ENCODE results near the gene GRIK3. TPM values are rescaled to one million over a fixed set of nuclear protein-coding genes. Genes with fewer than 3 reads are reported as not detected.

The GRIK3 gene
- total RNA-seq, 2 experiments from 2014 or later = not detected

GRCh38 chr1:36859926-36860325 lies 174.4 kb downstream of the GRIK3 start:
- peaks cover 1% of the 10 kb centered on the region for H3K27me3 Mint-ChIP-seq
- no peaks in the 10 kb centered on the region for H3K4me1 Mint-ChIP-seq
- no peaks in the 10 kb centered on the region for H3K36me3 Mint-ChIP-seq (ENCODE audit: low read depth)
- H3K27ac Mint-ChIP-seq = no peak overlapping the region
- ChIA-PET POLR2A (no interaction called here), CTCF (no interaction called here)
- DNase-seq = no peak
- no peaks in the 10 kb centered on the region for H3K9me3 Mint-ChIP-seq
- H3K4me3 Mint-ChIP-seq = no peak overlapping the region

- no peaks in the 10 kb centered on the region for H3K36me3 Mint-ChIP-seq (ENCODE audit: low read depth)
These were observed 175.3 kb downstream of the GRIK3 start for GRCh38 chr1:36858981-36859380.

GRCh38 chr1:36858553-36858952 lies 175.8 kb downstream of the GRIK3 start:
- DNase-seq = no peak
- CTCF ChIA-PET = no interaction called here
- Mint-ChIP-seq H3K27ac (no peak overlapping the region), H3K4me1 (no peaks in the 10 kb centered on the region), H3K36me3 (ENCODE audit: low read depth) (no peaks in the 10 kb centered on the region), H3K9me3 (no peaks in the 10 kb centered on the region), H3K4me3 (no peak overlapping the region), H3K27me3 (peaks cover 1% of the 10 kb centered on the region)
- POLR2A ChIA-PET = no interaction called here

More at GRCh38 chr1:36858981-36859380, 175.3 kb downstream of the GRIK3 start:
- Mint-ChIP-seq H3K4me1 (no peaks in the 10 kb centered on the region), H3K27me3 (peaks cover 1% of the 10 kb centered on the region), H3K9me3 (no peaks in the 10 kb centered on the region), H3K4me3 (no peak overlapping the region), H3K27ac (no peak overlapping the region)
- ChIA-PET CTCF (no interaction called here), POLR2A (no interaction called here)
- no peak for DNase-seq

- Mint-ChIP-seq H3K27me3 (peaks cover 1% of the 10 kb centered on the region), H3K4me1 (no peaks in the 10 kb centered on the region), H3K4me3 (no peak overlapping the region), H3K9me3 (no peaks in the 10 kb centered on the region), H3K27ac (no peak overlapping the region), H3K36me3 (ENCODE audit: low read depth) (no peaks in the 10 kb centered on the region)
- no peak for DNase-seq
- ChIA-PET POLR2A (no interaction called here), CTCF (interaction anchor here (1.0 kb wide), 1 partner anchor 10 kb away, joined by 3 read pairs; no protein-coding TSS in a partner anchor)
These were observed 176.6 kb downstream of the GRIK3 start for GRCh38 chr1:36857754-36858153.

GRCh38 chr1:36855699-36856494 lies 178.4 kb downstream of the GRIK3 start:
- no peak for DNase-seq
- no peaks in the 10 kb centered on the region for H3K4me1 Mint-ChIP-seq
- POLR2A ChIA-PET = no interaction called here
- CTCF ChIA-PET = no interaction called here
- no peak overlapping the region for H3K27ac Mint-ChIP-seq
- H3K4me3 Mint-ChIP-seq = no peak overlapping the region
- no peaks in the 10 kb centered on the region for H3K36me3 Mint-ChIP-seq (ENCODE audit: low read depth)
- H3K9me3 Mint-ChIP-seq = no peaks in the 10 kb centered on the region
- peaks cover 1% of the 10 kb centered on the region for H3K27me3 Mint-ChIP-seq

GRCh38 chr1:36853638-36854037 lies 180.7 kb downstream of the GRIK3 start:
- Mint-ChIP-seq H3K4me1 (no peaks in the 10 kb centered on the region), H3K9me3 (no peaks in the 10 kb centered on the region), H3K36me3 (ENCODE audit: low read depth) (no peaks in the 10 kb centered on the region), H3K27ac (no peak overlapping the region), H3K4me3 (no peak overlapping the region), H3K27me3 (peaks cover 2% of the 10 kb centered on the region)
- CTCF ChIA-PET = no interaction called here
- DNase-seq = no peak
- POLR2A ChIA-PET = no interaction called here

GRCh38 chr1:36852586-36852985 lies 181.7 kb downstream of the GRIK3 start:
- CTCF ChIA-PET = no interaction called here
- POLR2A ChIA-PET = no interaction called here

GRCh38 chr1:36851595-36851994 lies 182.7 kb downstream of the GRIK3 start:
- H3K27ac Mint-ChIP-seq = no peak overlapping the region
- ChIA-PET CTCF (interaction anchor here (1.3 kb wide), 1 partner anchor 12 kb away, joined by 3 read pairs; no protein-coding TSS in a partner anchor), POLR2A (no interaction called here)
- no peak overlapping the region for H3K4me3 Mint-ChIP-seq
- no peaks in the 10 kb centered on the region for H3K36me3 Mint-ChIP-seq (ENCODE audit: low read depth)
- H3K27me3 Mint-ChIP-seq = peaks cover 14% of the 10 kb centered on the region
- H3K4me1 Mint-ChIP-seq = no peaks in the 10 kb centered on the region
- no peak for DNase-seq
- no peaks in the 10 kb centered on the region for H3K9me3 Mint-ChIP-seq

More at GRCh38 chr1:36852586-36852985, 181.7 kb downstream of the GRIK3 start:
- no peak for DNase-seq
- no peaks in the 10 kb centered on the region for H3K9me3 Mint-ChIP-seq
- no peaks in the 10 kb centered on the region for H3K4me1 Mint-ChIP-seq
- H3K4me3 Mint-ChIP-seq = no peak overlapping the region
- no peak overlapping the region for H3K27ac Mint-ChIP-seq
- H3K27me3 Mint-ChIP-seq = peaks cover 6% of the 10 kb centered on the region
- no peaks in the 10 kb centered on the region for H3K36me3 Mint-ChIP-seq (ENCODE audit: low read depth)

- H3K27me3 Mint-ChIP-seq = peaks cover 14% of the 10 kb centered on the region
- CTCF ChIA-PET = interaction anchor here (1.3 kb wide), 1 partner anchor 12 kb away, joined by 3 read pairs; no protein-coding TSS in a partner anchor
- no peaks in the 10 kb centered on the region for H3K9me3 Mint-ChIP-seq
- DNase-seq = no peak
- no peak overlapping the region for H3K27ac Mint-ChIP-seq
- H3K4me3 Mint-ChIP-seq = no peak overlapping the region
- POLR2A ChIA-PET = no interaction called here
- H3K36me3 Mint-ChIP-seq (ENCODE audit: low read depth) = no peaks in the 10 kb centered on the region
- no peaks in the 10 kb centered on the region for H3K4me1 Mint-ChIP-seq
These were observed 183.2 kb downstream of the GRIK3 start for GRCh38 chr1:36851087-36851486.

GRCh38 chr1:36849956-36850355 lies 184.4 kb downstream of the GRIK3 start:
- POLR2A ChIA-PET = no interaction called here
- no peak for DNase-seq
- H3K9me3 Mint-ChIP-seq = no peaks in the 10 kb centered on the region

GRCh38 chr1:36847761-36848160 lies 186.6 kb downstream of the GRIK3 start:
- Mint-ChIP-seq H3K4me3 (no peak overlapping the region), H3K4me1 (no peaks in the 10 kb centered on the region)
- POLR2A ChIA-PET = no interaction called here

More at GRCh38 chr1:36849956-36850355, 184.4 kb downstream of the GRIK3 start:
- Mint-ChIP-seq H3K36me3 (ENCODE audit: low read depth) (no peaks in the 10 kb centered on the region), H3K4me3 (no peak overlapping the region), H3K27ac (no peak overlapping the region), H3K27me3 (peaks cover 13% of the 10 kb centered on the region), H3K4me1 (no peaks in the 10 kb centered on the region)
- CTCF ChIA-PET = no interaction called here

GRCh38 chr1:36847186-36847585 lies 187.1 kb downstream of the GRIK3 start:
- Mint-ChIP-seq H3K4me3 (no peak overlapping the region), H3K9me3 (no peaks in the 10 kb centered on the region), H3K36me3 (ENCODE audit: low read depth) (no peaks in the 10 kb centered on the region), H3K4me1 (no peaks in the 10 kb centered on the region), H3K27ac (no peak overlapping the region), H3K27me3 (peaks cover 13% of the 10 kb centered on the region)
- ChIA-PET POLR2A (no interaction called here), CTCF (no interaction called here)
- DNase-seq = no peak

More at GRCh38 chr1:36847761-36848160, 186.6 kb downstream of the GRIK3 start:
- peaks cover 13% of the 10 kb centered on the region for H3K27me3 Mint-ChIP-seq
- H3K36me3 Mint-ChIP-seq (ENCODE audit: low read depth) = no peaks in the 10 kb centered on the region
- DNase-seq = no peak
- no peak overlapping the region for H3K27ac Mint-ChIP-seq
- H3K9me3 Mint-ChIP-seq = no peaks in the 10 kb centered on the region
- CTCF ChIA-PET = interaction anchor here (1.1 to 1.5 kb wide), 3 partner anchors 9 to 14 kb away, joined by 3 to 4 read pairs (median 3); no protein-coding TSS in a partner anchor

GRCh38 chr1:36846357-36846756 lies 188.0 kb downstream of the GRIK3 start:
- CTCF ChIA-PET = no interaction called here
- peaks cover 13% of the 10 kb centered on the region for H3K27me3 Mint-ChIP-seq
- H3K4me3 Mint-ChIP-seq = no peak overlapping the region
- H3K9me3 Mint-ChIP-seq = no peaks in the 10 kb centered on the region
- H3K27ac Mint-ChIP-seq = no peak overlapping the region
- DNase-seq = no peak
- H3K4me1 Mint-ChIP-seq = no peaks in the 10 kb centered on the region
- no peaks in the 10 kb centered on the region for H3K36me3 Mint-ChIP-seq (ENCODE audit: low read depth)
- POLR2A ChIA-PET = no interaction called here

- no peak overlapping the region for H3K4me3 Mint-ChIP-seq
- no peak for DNase-seq
- peaks cover 13% of the 10 kb centered on the region for H3K27me3 Mint-ChIP-seq
- H3K4me1 Mint-ChIP-seq = no peaks in the 10 kb centered on the region
- POLR2A ChIA-PET = no interaction called here
- no peaks in the 10 kb centered on the region for H3K36me3 Mint-ChIP-seq (ENCODE audit: low read depth)
- CTCF ChIA-PET = no interaction called here
- H3K27ac Mint-ChIP-seq = no peak overlapping the region
- H3K9me3 Mint-ChIP-seq = no peaks in the 10 kb centered on the region
These were observed 188.5 kb downstream of the GRIK3 start for GRCh38 chr1:36845802-36846201.

Measured in activated CD4-positive, alpha-beta T cell treated with anti-CD3 and anti-CD28 coated beads, Interleukin-2, amount 10 ng/mL, durations not matched to agents 7 days and 5 days (primary cell).